GM23338 (cell line): ENCODE data around the gene CASTOR1. TPM values are rescaled to one million over a fixed set of nuclear protein-coding genes. Genes with fewer than 3 reads are reported as not detected.

ENCODE experiments used
- ATAC-seq: fragments of 200-7000 bp; cut with Tn5 transposase; 3 replicates; pipeline ENCODE4 v1.9.1; 2020
- DNase-seq: peaks from one replicate; pipeline ENCODE4 v3.0.0-alpha.2; 2015; ENCODE audit warnings: low spot score
- H2AFZ ChIP-seq: fragments of 200-600 bp; sonication (generic); 2 replicates; pipeline ENCODE4 v1.8.0; 2016; ENCODE audit warnings: antibody characterized with exemption, mild to moderate bottlenecking, moderate library complexity
- H3F3A ChIP-seq: fragments of 200-600 bp; sonication (generic); replicated peaks from 2 replicates; pipeline ENCODE4 v1.8.0; 2017; ENCODE audit warnings: antibody characterized with exemption, mixed run types, low read depth
- H3K27ac ChIP-seq: fragments of 200-600 bp; sonication (generic); 2 replicates; pipeline ENCODE4 v1.6.1; 2016; ENCODE audit warnings: low read depth
- H3K27me3 ChIP-seq: fragments of 200-600 bp; sonication (generic); 2 replicates; pipeline ENCODE4 v1.8.0; 2016; ENCODE audit warnings: mild to moderate bottlenecking, mixed run types, moderate library complexity; ENCODE audit not compliant: insufficient read depth
- H3K36me3 ChIP-seq: fragments of 200-600 bp; sonication (generic); 2 replicates; pipeline ENCODE4 v1.8.0; 2016; ENCODE audit warnings: mild to moderate bottlenecking; ENCODE audit not compliant: insufficient read depth
- H3K4me1 ChIP-seq: fragments of 200-600 bp; sonication (generic); 2 replicates; pipeline ENCODE4 v1.8.0; 2016; ENCODE audit warnings: mild to moderate bottlenecking, moderate library complexity; ENCODE audit not compliant: insufficient read depth
- H3K4me2 ChIP-seq: fragments of 200-600 bp; sonication (generic); 2 replicates; pipeline ENCODE4 v1.7.1; 2017; ENCODE audit warnings: mixed run types
- H3K4me3 ChIP-seq: fragments of 200-600 bp; sonication (generic); 2 replicates; pipeline ENCODE4 v1.6.1; 2016; ENCODE audit warnings: mixed run types
- H3K79me2 ChIP-seq: fragments of 200-600 bp; sonication (generic); replicated peaks from 2 replicates; pipeline ENCODE4 v1.8.0; 2017; ENCODE audit warnings: mild to moderate bottlenecking; ENCODE audit not compliant: insufficient read depth
- H3K9me2 ChIP-seq: fragments of 200-600 bp; sonication (generic); 2 replicates; pipeline ENCODE4 v1.8.0; 2017; ENCODE audit not compliant: insufficient read depth
- H4K20me1 ChIP-seq: fragments of 200-600 bp; sonication (generic); replicated peaks from 2 replicates; pipeline ENCODE4 v1.8.0; 2017; ENCODE audit warnings: mild to moderate bottlenecking; ENCODE audit not compliant: insufficient read depth
- H3K27ac Mint-ChIP-seq: 2 replicates; pipeline ENCODE4 v1.8.0; 2020; ENCODE audit warnings: inconsistent platforms, mild to moderate bottlenecking, moderate library complexity, mixed read lengths
- H3K27me3 Mint-ChIP-seq: 3 replicates; pipeline ENCODE4 v1.8.0; 2022; ENCODE audit warnings: low read depth, mild to moderate bottlenecking, moderate library complexity, mixed read lengths, inconsistent platforms; ENCODE audit not compliant: insufficient read depth, poor library complexity
- H3K36me3 Mint-ChIP-seq: 3 replicates; pipeline ENCODE4 v1.8.0; 2021; ENCODE audit warnings: low read depth, mild to moderate bottlenecking, inconsistent platforms, moderate library complexity, mixed read lengths
- H3K4me1 Mint-ChIP-seq: 3 replicates; pipeline ENCODE4 v1.8.0; 2020; ENCODE audit warnings: mild to moderate bottlenecking, inconsistent platforms, mixed read lengths
- H3K4me3 Mint-ChIP-seq: 3 replicates; pipeline ENCODE4 v1.8.0; 2021; ENCODE audit warnings: moderate library complexity, mild to moderate bottlenecking, inconsistent platforms, mixed read lengths
- H3K9me3 Mint-ChIP-seq: 3 replicates; pipeline ENCODE4 v1.8.0; 2020; ENCODE audit warnings: moderate library complexity, mild to moderate bottlenecking, inconsistent platforms, mixed read lengths
- CREB1 ChIP-seq: fragments of 250-450 bp; sonication (Bioruptor Pico); IDR thresholded peaks from 2 replicates; pipeline ENCODE4 v1.5.0; 2020; ENCODE audit warnings: low read depth, mild to moderate bottlenecking, moderate library complexity
- CTCF ChIP-seq, 2 experiments: fragments of 200-600 bp in 1 of 2; sonication (generic) in 1 of 2; conservative IDR thresholded peaks; 2 replicates each; pipeline versions ENCODE4 v1.5.1 to v1.6.1; 2016 to 2017; ENCODE audit warnings: antibody characterized with exemption in 2 of 2, low read depth in 2 of 2, mild to moderate bottlenecking in 2 of 2, moderate library complexity in 1 of 2
- EZH2phosphoT487 ChIP-seq: fragments of 200-600 bp; sonication (generic); IDR thresholded peaks from one replicate; pipeline ENCODE4 v1.8.1; 2018; ENCODE audit warnings: antibody characterized with exemption; ENCODE audit not compliant: unreplicated experiment
- NANOG ChIP-seq: IDR thresholded peaks from 2 replicates; pipeline ENCODE4 v1.6.1; 2016; ENCODE audit warnings: antibody characterized with exemption, borderline replicate concordance
- POLR2AphosphoS5 ChIP-seq: IDR thresholded peaks from 2 replicates; pipeline ENCODE4 v1.6.1; 2016; ENCODE audit warnings: antibody characterized with exemption, low read depth
- REST ChIP-seq: IDR thresholded peaks from one replicate; pipeline ENCODE4 v1.6.1; 2018; ENCODE audit warnings: antibody characterized with exemption; ENCODE audit not compliant: unreplicated experiment
- STAT1 ChIP-seq: IDR thresholded peaks from one replicate; pipeline ENCODE4 v1.6.1; 2016; ENCODE audit warnings: antibody characterized with exemption; ENCODE audit not compliant: unreplicated experiment
- ZNF114 ChIP-seq: fragments of 250-450 bp; sonication (Bioruptor Pico); IDR thresholded peaks from 2 replicates; pipeline ENCODE4 v1.5.0; 2020; ENCODE audit warnings: mild to moderate bottlenecking, moderate library complexity
- ZNF331 ChIP-seq: fragments of 250-450 bp; sonication (Bioruptor Pico); IDR thresholded peaks from 2 replicates; pipeline ENCODE4 v1.5.0; 2020; ENCODE audit warnings: low read depth, mild to moderate bottlenecking, moderate library complexity
- polyA plus RNA-seq: library from polyadenylated mRNA; unstranded; fragments of >200 nt; fragmentation: Nextera tagmentation; extraction: Ambion mirVana; gene quantifications from 2 replicates; pipeline ENCODE4 v1.2.1, GENCODE V29; 2016
- total RNA-seq: library from RNA; depleted of rRNA; stranded (reverse); fragments of >200 nt; shearing (Covaris generic); gene quantifications from 2 replicates; pipeline ENCODE4 v1.2.3, GENCODE V29; 2014
- TF ChIP-seq, protein P1 (sequence below): IDR thresholded peaks from 2 replicates; pipeline ENCODE4 v1.6.1; 2016; ENCODE audit warnings: antibody characterized with exemption
- TF ChIP-seq, protein P2 (sequence below): fragments of 250-450 bp; sonication (Bioruptor Pico); IDR thresholded peaks from 2 replicates; pipeline ENCODE4 v1.5.0; 2020; ENCODE audit warnings: mild to moderate bottlenecking, moderate library complexity

Gene CASTOR1
- total and polyA plus RNA-seq, 2 experiments from 2014 or later, result 11.3 to 23.2 TPM

DNA sequence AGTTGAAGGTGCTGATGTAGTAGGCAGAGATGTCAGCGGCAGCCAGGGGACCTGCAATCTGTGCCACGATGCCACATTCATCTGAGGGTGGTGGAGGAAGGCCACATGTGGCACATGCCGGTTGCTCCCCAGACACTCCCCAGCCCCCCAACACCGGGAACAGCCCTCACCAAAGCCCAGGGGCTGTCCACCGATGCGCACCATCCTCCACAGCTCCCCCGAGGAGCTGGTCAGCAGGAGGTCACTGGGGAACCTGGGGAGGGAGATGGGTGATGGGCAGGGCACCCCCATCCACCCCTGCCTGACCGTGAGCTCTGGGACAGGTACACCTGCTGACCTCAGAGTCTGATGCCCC is 3.5 kb downstream of the CASTOR1 start:
- no peaks in the 10 kb centered on the region for H3K79me2 ChIP-seq
- Mint-ChIP-seq H3K27ac (no peak overlapping the region), H3K4me1 (peaks cover 14% of the 10 kb centered on the region; the same call in 2 of the 3 replicates), H3K36me3 (no peaks in the 10 kb centered on the region), H3K27me3 (peaks cover 24% of the 10 kb centered on the region), H3K9me3 (no peaks in the 10 kb centered on the region), H3K4me3 (no peak overlapping the region)
- no peak overlapping the region for H3K27ac ChIP-seq
- H3K9me2 ChIP-seq, result no peaks in the 10 kb centered on the region
- peaks cover 11% of the 10 kb centered on the region for H3F3A ChIP-seq
- peaks cover 7% of the 10 kb centered on the region; the same call in 1 of the 2 replicates for H3K27me3 ChIP-seq
- H3K4me2 ChIP-seq, result no peak overlapping the region
- H3K4me1 ChIP-seq, result peaks cover 14% of the 10 kb centered on the region; the same call in 1 of the 2 replicates
- H2AFZ ChIP-seq, result no peak overlapping the region
- no peak for ATAC-seq
- H4K20me1 ChIP-seq, result no peaks in the 10 kb centered on the region; the same call in 1 of the 2 replicates
- TF ChIP-seq REST (no peak), ZNF114 (CRISPR knock-in tag) (no peak), ZNF331 (CRISPR knock-in tag) (no peak), STAT1 (no peak), POLR2AphosphoS5 (no peak), EZH2phosphoT487 (no peak), CTCF (conservative IDR thresholded peaks at IDR 0.05; ENCODE audit: low read depth in 2 of 2) (no peak), CREB1 (no peak), NANOG (no peak)
- TF ChIP-seq, protein P1, sequence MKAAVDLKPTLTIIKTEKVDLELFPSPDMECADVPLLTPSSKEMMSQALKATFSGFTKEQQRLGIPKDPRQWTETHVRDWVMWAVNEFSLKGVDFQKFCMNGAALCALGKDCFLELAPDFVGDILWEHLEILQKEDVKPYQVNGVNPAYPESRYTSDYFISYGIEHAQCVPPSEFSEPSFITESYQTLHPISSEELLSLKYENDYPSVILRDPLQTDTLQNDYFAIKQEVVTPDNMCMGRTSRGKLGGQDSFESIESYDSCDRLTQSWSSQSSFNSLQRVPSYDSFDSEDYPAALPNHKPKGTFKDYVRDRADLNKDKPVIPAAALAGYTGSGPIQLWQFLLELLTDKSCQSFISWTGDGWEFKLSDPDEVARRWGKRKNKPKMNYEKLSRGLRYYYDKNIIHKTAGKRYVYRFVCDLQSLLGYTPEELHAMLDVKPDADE, result no peak
- TF ChIP-seq, protein P2, sequence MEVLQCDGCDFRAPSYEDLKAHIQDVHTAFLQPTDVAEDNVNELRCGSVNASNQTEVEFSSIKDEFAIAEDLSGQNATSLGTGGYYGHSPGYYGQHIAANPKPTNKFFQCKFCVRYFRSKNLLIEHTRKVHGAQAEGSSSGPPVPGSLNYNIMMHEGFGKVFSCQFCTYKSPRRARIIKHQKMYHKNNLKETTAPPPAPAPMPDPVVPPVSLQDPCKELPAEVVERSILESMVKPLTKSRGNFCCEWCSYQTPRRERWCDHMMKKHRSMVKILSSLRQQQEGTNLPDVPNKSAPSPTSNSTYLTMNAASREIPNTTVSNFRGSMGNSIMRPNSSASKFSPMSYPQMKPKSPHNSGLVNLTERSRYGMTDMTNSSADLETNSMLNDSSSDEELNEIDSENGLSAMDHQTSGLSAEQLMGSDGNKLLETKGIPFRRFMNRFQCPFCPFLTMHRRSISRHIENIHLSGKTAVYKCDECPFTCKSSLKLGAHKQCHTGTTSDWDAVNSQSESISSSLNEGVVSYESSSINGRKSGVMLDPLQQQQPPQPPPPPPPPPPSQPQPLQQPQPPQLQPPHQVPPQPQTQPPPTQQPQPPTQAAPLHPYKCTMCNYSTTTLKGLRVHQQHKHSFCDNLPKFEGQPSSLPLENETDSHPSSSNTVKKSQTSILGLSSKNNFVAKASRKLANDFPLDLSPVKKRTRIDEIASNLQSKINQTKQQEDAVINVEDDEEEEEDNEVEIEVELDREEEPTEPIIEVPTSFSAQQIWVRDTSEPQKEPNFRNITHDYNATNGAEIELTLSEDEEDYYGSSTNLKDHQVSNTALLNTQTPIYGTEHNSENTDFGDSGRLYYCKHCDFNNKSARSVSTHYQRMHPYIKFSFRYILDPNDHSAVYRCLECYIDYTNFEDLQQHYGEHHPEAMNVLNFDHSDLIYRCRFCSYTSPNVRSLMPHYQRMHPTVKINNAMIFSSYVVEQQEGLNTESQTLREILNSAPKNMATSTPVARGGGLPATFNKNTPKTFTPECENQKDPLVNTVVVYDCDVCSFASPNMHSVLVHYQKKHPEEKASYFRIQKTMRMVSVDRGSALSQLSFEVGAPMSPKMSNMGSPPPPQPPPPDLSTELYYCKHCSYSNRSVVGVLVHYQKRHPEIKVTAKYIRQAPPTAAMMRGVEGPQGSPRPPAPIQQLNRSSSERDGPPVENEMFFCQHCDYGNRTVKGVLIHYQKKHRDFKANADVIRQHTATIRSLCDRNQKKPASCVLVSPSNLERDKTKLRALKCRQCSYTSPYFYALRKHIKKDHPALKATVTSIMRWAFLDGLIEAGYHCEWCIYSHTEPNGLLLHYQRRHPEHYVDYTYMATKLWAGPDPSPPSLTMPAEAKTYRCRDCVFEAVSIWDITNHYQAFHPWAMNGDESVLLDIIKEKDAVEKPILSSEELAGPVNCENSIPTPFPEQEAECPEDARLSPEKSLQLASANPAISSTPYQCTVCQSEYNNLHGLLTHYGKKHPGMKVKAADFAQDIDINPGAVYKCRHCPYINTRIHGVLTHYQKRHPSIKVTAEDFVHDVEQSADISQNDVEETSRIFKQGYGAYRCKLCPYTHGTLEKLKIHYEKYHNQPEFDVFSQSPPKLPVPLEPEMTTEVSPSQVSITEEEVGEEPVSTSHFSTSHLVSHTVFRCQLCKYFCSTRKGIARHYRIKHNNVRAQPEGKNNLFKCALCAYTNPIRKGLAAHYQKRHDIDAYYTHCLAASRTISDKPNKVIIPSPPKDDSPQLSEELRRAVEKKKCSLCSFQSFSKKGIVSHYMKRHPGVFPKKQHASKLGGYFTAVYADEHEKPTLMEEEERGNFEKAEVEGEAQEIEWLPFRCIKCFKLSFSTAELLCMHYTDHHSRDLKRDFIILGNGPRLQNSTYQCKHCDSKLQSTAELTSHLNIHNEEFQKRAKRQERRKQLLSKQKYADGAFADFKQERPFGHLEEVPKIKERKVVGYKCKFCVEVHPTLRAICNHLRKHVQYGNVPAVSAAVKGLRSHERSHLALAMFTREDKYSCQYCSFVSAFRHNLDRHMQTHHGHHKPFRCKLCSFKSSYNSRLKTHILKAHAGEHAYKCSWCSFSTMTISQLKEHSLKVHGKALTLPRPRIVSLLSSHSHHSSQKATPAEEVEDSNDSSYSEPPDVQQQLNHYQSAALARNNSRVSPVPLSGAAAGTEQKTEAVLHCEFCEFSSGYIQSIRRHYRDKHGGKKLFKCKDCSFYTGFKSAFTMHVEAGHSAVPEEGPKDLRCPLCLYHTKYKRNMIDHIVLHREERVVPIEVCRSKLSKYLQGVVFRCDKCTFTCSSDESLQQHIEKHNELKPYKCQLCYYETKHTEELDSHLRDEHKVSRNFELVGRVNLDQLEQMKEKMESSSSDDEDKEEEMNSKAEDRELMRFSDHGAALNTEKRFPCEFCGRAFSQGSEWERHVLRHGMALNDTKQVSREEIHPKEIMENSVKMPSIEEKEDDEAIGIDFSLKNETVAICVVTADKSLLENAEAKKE, result no peak
- no peak overlapping the region for H3K4me3 ChIP-seq
- H3K36me3 ChIP-seq, result no peaks in the 10 kb centered on the region
- no peak for DNase-seq
